ENCODE data around the gene CHN2. TPM values are rescaled to one million over a fixed set of nuclear protein-coding genes. Genes with fewer than 3 reads are reported as not detected.
A peak's percentile ranks its signal among the peaks of the same experiment; 100 is the strongest.

CHN2 gene
- total RNA-seq, 1 experiment from 2014 or later, result 18.8 TPM

DNA sequence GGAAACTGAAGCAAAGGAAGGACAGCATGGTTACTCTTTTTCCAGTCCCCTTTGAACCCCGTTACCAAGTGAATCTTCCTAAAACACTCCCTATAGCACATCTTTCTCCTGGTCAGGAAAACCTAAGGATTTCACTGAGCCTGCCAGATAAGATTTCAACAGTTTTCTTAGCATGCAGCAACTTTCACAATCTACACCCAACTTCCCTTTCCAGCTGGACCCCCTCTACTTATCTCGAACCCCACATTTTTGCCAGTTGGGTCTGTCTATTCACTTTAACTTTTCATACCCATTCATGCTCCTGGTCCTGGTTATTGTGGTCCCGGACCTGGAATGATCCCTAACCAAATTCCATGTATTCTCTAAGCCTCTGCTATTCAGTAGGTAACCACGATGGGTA is 33.3 kb upstream of the CHN2 start:
- Histone ChIP-seq H3K4me3 (ENCODE audit: low read depth, low read length) (no peak overlapping the region), H3K36me3 (ENCODE audit: control insufficient read depth, insufficient read depth, low read length) (no peaks in the 10 kb centered on the region), H3K27me3 (replicated peaks; ENCODE audit: control insufficient read depth, insufficient read depth, low read length) (no peaks in the 10 kb centered on the region), H3K9me3 (peaks cover 11% of the 10 kb centered on the region), H3K4me1 (peaks cover 20% of the 10 kb centered on the region)
- no peaks in the 10 kb centered on the region for H3K27me3 Mint-ChIP-seq (ENCODE audit: insufficient read depth, unreplicated experiment)
- BruUV-seq (replicated peaks), result no TSS peak
- intact Hi-C loops (cut with micrococcal nuclease; ENCODE audit: unreplicated experiment), result loop anchor here (2.0 to 5.0 kb wide), 2 partner anchors 14 to 44 kb away; partner anchors contain the start of gene CPVL
- ChIA-PET POLR2A (no interaction called here), CTCF (no interaction called here)
- TF ChIP-seq, protein P1, sequence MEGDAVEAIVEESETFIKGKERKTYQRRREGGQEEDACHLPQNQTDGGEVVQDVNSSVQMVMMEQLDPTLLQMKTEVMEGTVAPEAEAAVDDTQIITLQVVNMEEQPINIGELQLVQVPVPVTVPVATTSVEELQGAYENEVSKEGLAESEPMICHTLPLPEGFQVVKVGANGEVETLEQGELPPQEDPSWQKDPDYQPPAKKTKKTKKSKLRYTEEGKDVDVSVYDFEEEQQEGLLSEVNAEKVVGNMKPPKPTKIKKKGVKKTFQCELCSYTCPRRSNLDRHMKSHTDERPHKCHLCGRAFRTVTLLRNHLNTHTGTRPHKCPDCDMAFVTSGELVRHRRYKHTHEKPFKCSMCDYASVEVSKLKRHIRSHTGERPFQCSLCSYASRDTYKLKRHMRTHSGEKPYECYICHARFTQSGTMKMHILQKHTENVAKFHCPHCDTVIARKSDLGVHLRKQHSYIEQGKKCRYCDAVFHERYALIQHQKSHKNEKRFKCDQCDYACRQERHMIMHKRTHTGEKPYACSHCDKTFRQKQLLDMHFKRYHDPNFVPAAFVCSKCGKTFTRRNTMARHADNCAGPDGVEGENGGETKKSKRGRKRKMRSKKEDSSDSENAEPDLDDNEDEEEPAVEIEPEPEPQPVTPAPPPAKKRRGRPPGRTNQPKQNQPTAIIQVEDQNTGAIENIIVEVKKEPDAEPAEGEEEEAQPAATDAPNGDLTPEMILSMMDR (IDR thresholded peaks at IDR 0.05; ENCODE audit: insufficient read depth in 1 of 2, low read depth in 1 of 2, low read length in 1 of 2, severe bottlenecking in 1 of 2, unreplicated experiment in 1 of 2), result no peak
- no peak for DNase-seq
- no peaks in the 10 kb centered on the region for H3K36me3 Mint-ChIP-seq (ENCODE audit: insufficient read depth, unreplicated experiment)
- H3K9me3 Mint-ChIP-seq (ENCODE audit: unreplicated experiment), result peaks cover 11% of the 10 kb centered on the region
- no peak overlapping the region for H3K4me3 Mint-ChIP-seq (ENCODE audit: unreplicated experiment)
- H3K4me1 Mint-ChIP-seq (ENCODE audit: low read depth, unreplicated experiment), result peaks cover 20% of the 10 kb centered on the region
- H3K27ac Mint-ChIP-seq (ENCODE audit: unreplicated experiment), result no peak overlapping the region

DNA sequence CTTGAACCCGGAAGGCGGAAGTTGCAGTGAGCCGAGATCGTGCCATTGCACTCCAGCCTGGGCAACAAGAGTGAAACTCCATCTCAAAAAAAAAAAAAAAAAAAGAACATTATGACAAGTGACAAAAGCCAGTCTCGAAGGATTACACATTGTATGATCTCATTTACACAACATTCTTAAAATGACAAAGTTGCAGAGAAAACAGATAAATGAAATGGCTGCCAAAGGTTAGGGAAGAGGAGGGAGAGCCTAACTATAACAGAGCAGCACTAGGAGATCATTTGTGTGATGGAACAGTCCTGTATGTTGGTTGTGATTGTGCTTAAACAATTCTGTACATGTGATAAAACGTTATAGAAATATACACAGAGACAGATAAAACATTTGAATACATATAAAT is 32.0 kb upstream of the CHN2 start:
- Mint-ChIP-seq H3K4me1 (ENCODE audit: low read depth, unreplicated experiment) (peaks cover 20% of the 10 kb centered on the region), H3K9me3 (ENCODE audit: unreplicated experiment) (peaks cover 11% of the 10 kb centered on the region), H3K27ac (ENCODE audit: unreplicated experiment) (no peak overlapping the region), H3K36me3 (ENCODE audit: insufficient read depth, unreplicated experiment) (no peaks in the 10 kb centered on the region), H3K27me3 (ENCODE audit: insufficient read depth, unreplicated experiment) (no peaks in the 10 kb centered on the region), H3K4me3 (ENCODE audit: unreplicated experiment) (no peak overlapping the region)
- peaks cover 20% of the 10 kb centered on the region for H3K4me1 ChIP-seq
- H3K36me3 ChIP-seq (ENCODE audit: control insufficient read depth, insufficient read depth, low read length), result no peaks in the 10 kb centered on the region
- no peak for DNase-seq
- intact Hi-C loops (cut with micrococcal nuclease; ENCODE audit: unreplicated experiment), result loop anchor here (5.0 kb wide), 1 partner anchor 45 kb away; no protein-coding TSS in a partner anchor
- BruUV-seq (replicated peaks), result no TSS peak
- TF ChIP-seq, protein P1 (IDR thresholded peaks at IDR 0.05; ENCODE audit: insufficient read depth in 1 of 2, low read depth in 1 of 2, low read length in 1 of 2, severe bottlenecking in 1 of 2, unreplicated experiment in 1 of 2), result no peak
- H3K27me3 ChIP-seq (replicated peaks; ENCODE audit: control insufficient read depth, insufficient read depth, low read length), result no peaks in the 10 kb centered on the region
- POLR2A ChIA-PET, result no interaction called here
- H3K9me3 ChIP-seq, result peaks cover 11% of the 10 kb centered on the region
- CTCF ChIA-PET, result no interaction called here
- no peak overlapping the region for H3K4me3 ChIP-seq (ENCODE audit: low read depth, low read length)

DNA sequence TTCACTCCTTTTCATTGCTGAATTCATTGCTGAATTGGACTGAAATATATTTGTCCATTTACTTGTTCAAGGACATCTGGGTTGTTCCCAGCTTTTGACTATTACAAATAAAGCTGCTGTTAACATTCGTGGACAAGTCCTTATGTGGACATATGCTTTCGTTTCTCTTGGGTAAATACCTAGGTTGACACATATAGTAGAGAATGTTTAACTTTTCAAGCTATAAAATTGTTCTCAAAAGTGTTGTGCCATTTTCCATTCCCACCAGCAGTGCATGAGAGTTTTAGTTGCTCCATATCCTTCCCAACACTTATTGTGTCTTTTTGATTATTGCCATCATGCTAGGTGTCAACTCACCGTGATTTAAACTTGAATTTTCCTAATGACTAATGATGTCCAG is 30.7 kb upstream of the CHN2 start:
- POLR2A ChIA-PET, result interaction anchor here (0.5 to 0.6 kb wide), 2 partner anchors 18 to 215 kb away, joined by 4 to 6 read pairs; partner anchors contain the start of gene CPVL
- H3K27me3 ChIP-seq (replicated peaks; ENCODE audit: control insufficient read depth, insufficient read depth, low read length), result no peaks in the 10 kb centered on the region
- intact Hi-C loops (cut with micrococcal nuclease; ENCODE audit: unreplicated experiment), result loop anchor here (5.0 kb wide), 1 partner anchor 47 kb away; no protein-coding TSS in a partner anchor
- Mint-ChIP-seq H3K36me3 (ENCODE audit: insufficient read depth, unreplicated experiment) (no peaks in the 10 kb centered on the region), H3K27ac (ENCODE audit: unreplicated experiment) (no peak overlapping the region), H3K4me3 (ENCODE audit: unreplicated experiment) (no peak overlapping the region), H3K9me3 (ENCODE audit: unreplicated experiment) (peaks cover 11% of the 10 kb centered on the region), H3K27me3 (ENCODE audit: insufficient read depth, unreplicated experiment) (no peaks in the 10 kb centered on the region), H3K4me1 (ENCODE audit: low read depth, unreplicated experiment) (peaks cover 20% of the 10 kb centered on the region)
- peaks cover 11% of the 10 kb centered on the region for H3K9me3 ChIP-seq
- no TSS peak for BruUV-seq (replicated peaks)
- CTCF ChIA-PET, result interaction anchor here (0.9 to 1.5 kb wide), 3 partner anchors 17 to 57 kb away, joined by 4 to 5 read pairs (median 4); partner anchors contain the start of gene CPVL
- DNase-seq, result peak in 1 of 2 experiments; percentile 32
- H3K4me3 ChIP-seq (ENCODE audit: low read depth, low read length), result no peak overlapping the region
- no peaks in the 10 kb centered on the region for H3K36me3 ChIP-seq (ENCODE audit: control insufficient read depth, insufficient read depth, low read length)
- TF ChIP-seq, protein P1 (IDR thresholded peaks at IDR 0.05; ENCODE audit: insufficient read depth in 1 of 2, low read depth in 1 of 2, low read length in 1 of 2, severe bottlenecking in 1 of 2, unreplicated experiment in 1 of 2), result no peak
- peaks cover 11% of the 10 kb centered on the region for H3K4me1 ChIP-seq

Measured in Caco-2 (cell line).